Heart right ventricle (tissue), 16 donors: Measurements from ENCODE around the gene EARS2. TPM values are rescaled to one million over a fixed set of nuclear protein-coding genes. Genes with fewer than 3 reads are reported as not detected.

Source experiments
- ATAC-seq, 8 donors: fragments of 200-7000 bp; cut with Tn5 transposase; one replicate each; pipeline ENCODE4 v1.9.1; 2020; ENCODE audit warnings: mild to moderate bottlenecking in 8 of 8, moderate library complexity in 8 of 8, moderate number of reproducible peaks in 1 of 8
- DNase-seq, 2 donors: peaks; one replicate each; pipeline ENCODE4 v3.0.0-alpha.2; 2020
- H3K27ac ChIP-seq, 10 donors: fragments of 200-600 bp; sonication (generic) in 2 of 10; one replicate each; pipeline versions ENCODE4 v1.5.0 to v1.8.0; 2020 to 2022; ENCODE audit warnings: mild to moderate bottlenecking in 3 of 10
- H3K27me3 ChIP-seq, 7 donors: fragments of 200-600 bp; one replicate each; pipeline ENCODE4 v1.8.0; 2021 to 2022; ENCODE audit warnings: mild to moderate bottlenecking in 2 of 7
- H3K36me3 ChIP-seq, 9 donors: fragments of 200-600 bp; sonication (generic) in 1 of 9; one replicate each; pipeline versions ENCODE4 v1.5.0 to v1.8.0; 2020 to 2022; ENCODE audit warnings: mild to moderate bottlenecking in 2 of 9
- H3K4me1 ChIP-seq, 9 donors: fragments of 200-600 bp; sonication (generic) in 1 of 9; one replicate each; pipeline versions ENCODE4 v1.5.0 to v1.8.0; 2020 to 2022; ENCODE audit warnings: mild to moderate bottlenecking in 4 of 9
- H3K4me3 ChIP-seq, 10 donors: fragments of 200-600 bp; sonication (generic) in 2 of 10; one replicate each; pipeline versions ENCODE4 v1.5.0 to v1.8.0; 2020 to 2022; ENCODE audit warnings: mild to moderate bottlenecking in 7 of 10, moderate library complexity in 2 of 10
- H3K9me3 ChIP-seq, 11 donors: fragments of 200-600 bp in 10 of 11; sonication (generic) in 2 of 11; one replicate each; pipeline versions ENCODE4 v1.5.0 to v1.8.0; 2013 to 2022; ENCODE audit warnings: mild to moderate bottlenecking in 2 of 11, control low read depth in 1 of 11, moderate library complexity in 1 of 11
- CTCF ChIP-seq, 9 donors: fragments of 200-600 bp; sonication (generic) in 2 of 9; IDR thresholded peaks; one replicate each; pipeline versions ENCODE4 v1.5.0 to v1.8.0; 2021 to 2022; ENCODE audit warnings: antibody characterized with exemption in 9 of 9, mild to moderate bottlenecking in 5 of 9, moderate library complexity in 1 of 9
- WGBS, 2 donors: extraction: QIAGEN DNeasy Blood & Tissue Kit; methylation state at CpG; one replicate each; pipeline ENCODE4 v1.1.7; 2013; ENCODE audit warnings: inconsistent platforms in 1 of 2; 5-methylcytosine and 5-hydroxymethylcytosine counted together
- intact Hi-C, 10 donors: fragments of 100-400 bp; cut with DNase I; formaldehyde crosslinking; loops; one replicate each; pipeline versions ENCODE4 v1.11.1 to v1.14.2; 2022
- polyA plus RNA-seq, 2 donors: library from polyadenylated mRNA; stranded (reverse); fragments of 200-250 nt; gene quantifications; one replicate each; pipeline ENCODE4 v1.2.3, GENCODE V29; 2013
- total RNA-seq, 10 donors: library from RNA; stranded (reverse); fragmentation: NEBNext Ultra II Directional in 3 of 10; extraction: Animal tissue kit (Norgen Biotek cat#: 25700) in 3 of 10; gene quantifications; one replicate each; pipeline versions ENCODE4 v1.2.1 to v1.2.4, GENCODE V29; 2021 to 2023
- donor health status: Arrhythmogenic right ventricular cardiomyopathy.
- donor health status: ischemic (EF 13 %, LVEDD 7.1; RV severe dilation, severe dysfunction).
- donor health status: healthy with polysubstance abuse.
- donor health status: DM: no; HTN: yes; CAD: no.
- donor health status: DM: no; HTN: no; CAD: no.
- donor health status: ischemic (EF 25% LVEDD 6.9; RV normal size, moderate dysfunction).
- donor health status: ischemic (EF 25% LVEDD 5.7; RV mildly dilated, moderate dysfunction).
- donor health status: healthy.
- donor health status: DM: yes; HTN: yes; CAD: no.
- donor health status: Ischemic cardiomyopathy.
- donor health status: ischemic (EF 35%, LVEDD 5.7; RV mildly dilated, moderate dysfunction).
- donor health status: nonischemic (EF 11% LVEDD 7.7; RV severe dilation, severe dysfunction).
- donor health status: DM: yes; HTN: yes; CAD: no.
- donor health status: PGD.
- donor health status: ischemic (EF 29% LVEDD 5.4; RV normal size, mild dysfunction).
- donor health status: nonischemic (EF 23%, LVEDD 6.1; RV moderate dilation, normal function).

EARS2 gene
- total and polyA plus RNA-seq, 12 donors = 13.7 to 28.7 (median 21.7) TPM

GRCh38 chr16:23505671-23506605 is 51.2 kb downstream of the EARS2 start:
- WGBS, 2 donors = 87 to 89% methylated on average over 7 of the region's 7 CpGs
- H3K27ac ChIP-seq = peak overlapping the region in 2 of 10 donors; percentile 10 to 82
- H3K4me1 ChIP-seq = peaks cover 14 to 83% (median 47%) of the 10 kb centered on the region in 9 donors
- ATAC-seq = no peak
- intact Hi-C loops = loop anchor here in 3 of 10 donors (5.0 to 10.0 kb wide), 2 partner anchors 51 to 54 kb away; partner anchors contain the start of gene COG7 (in 3 of the 3)
- H3K36me3 ChIP-seq = peaks cover 0 to 7% (median 0%) of the 10 kb centered on the region in 9 donors
- no peak overlapping the region for H3K4me3 ChIP-seq
- DNase-seq = no peak
- no peak for TF ChIP-seq CTCF (IDR thresholded peaks at IDR 0.05)
- H3K27me3 ChIP-seq = no peaks in the 10 kb centered on the region
- no peaks in the 10 kb centered on the region for H3K9me3 ChIP-seq

- intact Hi-C loops = loop anchor here in 3 of 10 donors (5.0 to 10.0 kb wide), 2 partner anchors 50 to 53 kb away; partner anchors contain the start of gene COG7 (in 3 of the 3)
- ATAC-seq = no peak
- Histone ChIP-seq H3K4me3 (peak overlapping the region in 1 of 10 donors; percentile 8), H3K36me3 (peaks cover 0 to 7% (median 0%) of the 10 kb centered on the region in 9 donors), H3K27ac (peak overlapping the region in 7 of 10 donors; percentile 7 to 82 (median 51)), H3K4me1 (peaks cover 14 to 89% (median 47%) of the 10 kb centered on the region in 9 donors), H3K9me3 (no peaks in the 10 kb centered on the region), H3K27me3 (no peaks in the 10 kb centered on the region)
- 94% methylated on average over 9 of the region's 9 CpGs for WGBS, 2 donors
- DNase-seq = no peak
- no peak for TF ChIP-seq CTCF (IDR thresholded peaks at IDR 0.05)
These were observed 51.9 kb downstream of the EARS2 start for GRCh38 chr16:23505180-23505665.

- H3K4me3 ChIP-seq = peak overlapping the region in 1 of 10 donors; percentile 8
- no peak for TF ChIP-seq CTCF (IDR thresholded peaks at IDR 0.05)
- DNase-seq (peak; percentile 16 to 39), ATAC-seq (peak in 7 of 8 donors; percentile 35 to 85 (median 41))
- peaks cover 0 to 7% (median 0%) of the 10 kb centered on the region in 9 donors for H3K36me3 ChIP-seq
- H3K27ac ChIP-seq = peak overlapping the region in 8 of 10 donors; percentile 7 to 82 (median 40)
- 42 to 47% methylated on average over 13 of the region's 13 CpGs for WGBS, 2 donors
- no peaks in the 10 kb centered on the region for H3K27me3 ChIP-seq
- intact Hi-C loops = loop anchor here in 3 of 10 donors (5.0 to 10.0 kb wide), 2 partner anchors 50 to 52 kb away; partner anchors contain the start of gene COG7 (in 3 of the 3)
- peaks cover 14 to 94% (median 47%) of the 10 kb centered on the region in 9 donors for H3K4me1 ChIP-seq
- H3K9me3 ChIP-seq = no peaks in the 10 kb centered on the region
These were observed 52.5 kb downstream of the EARS2 start for GRCh38 chr16:23504453-23505179.
